HG03025 (cell line): Measurements from ENCODE around the gene NTNG1.
"Not testable (repeated sequence)": the region's sequence is repeated elsewhere in the genome, so short reads cannot be mapped to it uniquely, and the experiment has no call there.

Experiments
- ATAC-seq: cut with Tn5 transposase; IDR thresholded peaks from one replicate; pipeline ENCODE4 v1.9.1; 2021; ENCODE audit warnings: mild to moderate bottlenecking, moderate library complexity; ENCODE audit not compliant: unreplicated experiment, low FRiP score

The NTNG1 gene

GRCh38 chr1:107195476-107195875, 54.6 kb downstream of the NTNG1 start:
- no peak for ATAC-seq

DNA sequence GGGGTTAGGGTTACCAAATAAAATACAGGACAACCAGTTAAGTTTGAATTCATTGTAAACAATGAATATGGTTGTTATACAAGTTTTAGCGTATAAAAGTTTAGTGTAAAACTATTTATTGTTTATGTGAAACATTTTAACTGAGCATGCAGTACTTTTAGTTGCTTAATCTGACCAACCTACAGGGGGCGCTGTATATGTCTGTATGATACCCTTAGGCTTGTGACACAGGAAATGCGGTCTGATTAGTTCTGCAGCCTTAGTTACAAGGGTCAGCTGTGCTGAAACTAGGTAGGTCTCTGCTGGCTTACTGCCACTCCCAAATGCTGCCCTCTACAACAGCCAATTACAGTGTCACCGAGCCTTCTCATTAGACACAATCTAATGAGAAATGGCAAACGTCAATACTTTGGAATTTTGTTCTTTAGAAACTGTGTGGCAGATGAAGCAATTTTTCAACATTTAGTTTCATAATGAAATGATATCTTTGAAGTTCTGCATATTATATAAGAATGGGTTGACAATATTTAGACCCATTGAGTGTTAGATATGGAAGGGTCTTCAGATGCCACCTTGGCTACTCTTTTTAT, 56.2 kb downstream of the NTNG1 start:
- peak; percentile 74 for ATAC-seq

DNA sequence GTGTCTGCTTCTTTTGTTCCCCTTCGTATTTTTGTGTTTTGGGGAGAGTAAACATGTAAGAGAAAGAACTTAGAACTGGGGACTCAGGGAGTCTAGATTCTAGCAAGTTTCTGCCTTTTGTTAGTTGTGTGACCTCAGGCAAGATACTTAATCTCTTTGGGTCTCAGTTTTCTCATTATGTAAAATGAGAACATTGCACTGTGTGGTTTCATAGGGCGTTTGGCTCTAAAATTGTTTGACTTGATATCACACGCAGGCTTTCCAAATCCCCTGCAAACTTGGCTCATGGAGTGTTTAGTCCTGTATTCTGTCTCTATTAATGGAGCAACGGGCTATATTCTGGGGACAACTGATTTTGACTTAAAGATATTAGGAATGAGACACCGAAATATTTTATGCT, 57.7 kb downstream of the NTNG1 start:
- no peak for ATAC-seq

GRCh38 chr1:107200631-107201030, 59.8 kb downstream of the NTNG1 start:
- no peak for ATAC-seq

DNA sequence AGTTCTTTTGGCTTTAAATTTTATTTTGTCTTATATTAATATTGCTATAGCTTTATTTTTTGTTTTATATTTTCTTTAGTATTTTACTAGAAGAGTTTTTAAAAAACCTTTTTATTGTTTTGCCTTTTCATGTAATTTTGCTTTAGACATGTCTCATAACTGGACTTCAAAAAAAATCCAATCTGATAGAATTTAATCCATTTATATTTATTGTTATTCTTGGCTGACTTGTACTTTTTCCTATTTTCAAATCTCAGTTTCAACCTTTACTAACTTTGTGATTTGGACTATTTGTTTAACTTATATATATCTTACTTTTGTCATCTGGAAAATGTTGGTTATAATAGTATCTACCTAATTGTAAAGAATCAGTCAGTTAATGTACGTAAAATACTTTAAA, 61.2 kb downstream of the NTNG1 start:
- no peak for ATAC-seq

- ATAC-seq = no peak
These were observed 72.4 kb downstream of the NTNG1 start for GRCh38 chr1:107213225-107213624.

- ATAC-seq = no peak
These were observed 79.2 kb downstream of the NTNG1 start for GRCh38 chr1:107220036-107220435.

DNA sequence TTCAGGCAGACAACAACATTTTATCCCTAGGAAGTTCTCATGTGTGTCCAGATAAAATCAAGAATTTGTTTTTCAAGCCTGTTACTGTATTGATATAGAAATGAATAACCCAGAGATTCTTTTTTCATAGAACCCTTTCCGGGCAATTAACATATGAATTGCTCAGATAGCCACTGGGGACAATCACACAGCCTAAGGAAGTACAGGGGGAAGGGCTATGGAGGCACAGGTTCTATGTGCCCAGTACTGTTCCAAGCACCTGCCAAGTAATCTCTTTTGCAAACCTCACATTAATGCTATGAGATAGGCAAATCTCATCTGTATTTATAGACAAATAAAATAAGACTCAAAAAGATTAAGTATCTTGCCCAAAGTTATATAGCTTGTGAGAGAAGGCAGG, 84.9 kb downstream of the NTNG1 start:
- ATAC-seq = no peak

- ATAC-seq = no peak
These were observed 88.0 kb downstream of the NTNG1 start for GRCh38 chr1:107228704-107229371.

GRCh38 chr1:107229711-107230110, 88.9 kb downstream of the NTNG1 start:
- no peak for ATAC-seq

- ATAC-seq = no peak
These were observed 89.3 kb downstream of the NTNG1 start for GRCh38 chr1:107230121-107230520.

DNA sequence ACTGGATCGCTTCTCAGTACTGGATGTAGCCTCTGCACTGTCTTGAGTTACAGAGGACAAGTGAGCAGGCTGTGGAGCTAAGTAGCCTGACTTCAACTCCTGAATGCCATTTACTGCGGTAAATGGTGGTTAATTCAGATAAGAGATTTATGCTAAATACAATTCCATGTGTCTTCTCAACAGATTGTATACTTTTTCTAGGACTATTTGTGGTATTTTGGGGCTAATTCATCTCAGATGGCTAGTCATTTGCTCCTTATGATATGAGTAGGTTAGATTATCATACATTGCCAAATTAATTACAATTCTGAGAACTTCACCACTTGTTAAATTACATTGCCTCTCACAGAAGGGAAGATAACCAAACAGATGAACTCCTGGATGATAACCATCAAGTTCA, 90.5 kb downstream of the NTNG1 start:
- ATAC-seq = no peak

DNA sequence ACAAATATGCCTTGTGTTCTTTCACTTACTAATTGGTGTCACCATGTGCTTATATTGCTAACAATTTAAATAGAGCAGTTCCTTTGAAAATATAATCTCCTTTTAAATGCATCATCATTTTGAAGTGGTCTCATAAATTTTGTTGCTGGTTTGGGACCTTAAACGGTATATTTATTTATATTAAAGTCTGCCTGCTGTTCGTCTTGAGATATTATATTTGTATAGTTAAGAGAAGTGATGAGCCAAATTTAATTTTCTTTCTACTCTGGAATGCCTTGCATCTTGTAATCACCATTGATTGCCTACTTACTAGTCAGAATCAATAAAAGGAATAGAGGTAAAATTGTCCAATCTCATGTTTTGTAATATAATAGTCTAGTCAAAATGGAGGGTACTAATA, 91.6 kb downstream of the NTNG1 start:
- no peak for ATAC-seq

DNA sequence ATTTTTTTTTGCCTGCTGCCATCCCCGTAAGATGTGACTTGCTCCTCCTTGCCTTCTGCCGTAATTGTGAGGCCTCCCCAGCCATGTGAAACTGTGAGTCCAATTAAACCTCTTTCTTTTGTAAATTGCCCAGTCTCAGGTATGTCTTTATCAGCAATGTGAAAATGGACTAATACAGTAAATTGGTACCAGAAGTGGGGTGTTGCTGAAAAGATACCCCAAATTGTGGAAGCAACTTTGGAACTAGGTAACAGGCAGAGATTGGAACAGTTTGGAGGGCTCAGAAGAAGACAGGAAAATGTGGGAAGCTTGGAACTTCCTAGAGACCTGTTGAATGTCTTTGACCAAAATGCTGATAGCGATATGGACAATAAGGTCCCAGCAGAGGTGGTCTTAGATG, 95.9 kb downstream of the NTNG1 start:
- not testable (repeated sequence) for ATAC-seq

GRCh38 chr1:107243461-107243860, 102.6 kb downstream of the NTNG1 start:
- ATAC-seq = no peak

GRCh38 chr1:107244709-107245500, 104.1 kb downstream of the NTNG1 start:
- no peak for ATAC-seq

DNA sequence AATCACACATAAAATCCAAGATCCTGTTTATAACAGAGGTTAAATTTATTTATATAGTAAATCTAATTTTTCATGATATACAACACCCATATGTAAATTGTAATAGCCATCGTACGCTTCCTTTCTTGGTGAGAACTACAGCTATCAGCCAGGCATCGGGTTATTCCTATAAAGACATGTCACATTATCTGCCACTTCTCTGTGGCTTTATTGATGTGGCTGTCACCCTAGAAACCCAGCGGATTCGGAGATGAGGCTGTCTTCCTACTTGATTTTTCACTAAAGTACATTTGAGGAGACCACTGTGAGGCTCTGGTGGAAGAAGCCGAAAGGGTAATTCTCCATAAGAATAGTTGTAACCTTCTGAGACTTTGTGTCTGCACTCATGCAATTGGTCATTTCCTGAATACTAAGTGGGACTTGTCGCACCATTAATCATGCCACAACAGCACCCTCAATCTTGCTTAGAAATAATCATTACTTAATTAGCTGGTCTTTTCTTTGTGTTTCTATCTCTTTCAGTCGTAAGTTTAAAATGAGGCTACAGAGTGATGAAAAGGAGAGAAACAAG, 106.0 kb downstream of the NTNG1 start:
- ATAC-seq = no peak

DNA sequence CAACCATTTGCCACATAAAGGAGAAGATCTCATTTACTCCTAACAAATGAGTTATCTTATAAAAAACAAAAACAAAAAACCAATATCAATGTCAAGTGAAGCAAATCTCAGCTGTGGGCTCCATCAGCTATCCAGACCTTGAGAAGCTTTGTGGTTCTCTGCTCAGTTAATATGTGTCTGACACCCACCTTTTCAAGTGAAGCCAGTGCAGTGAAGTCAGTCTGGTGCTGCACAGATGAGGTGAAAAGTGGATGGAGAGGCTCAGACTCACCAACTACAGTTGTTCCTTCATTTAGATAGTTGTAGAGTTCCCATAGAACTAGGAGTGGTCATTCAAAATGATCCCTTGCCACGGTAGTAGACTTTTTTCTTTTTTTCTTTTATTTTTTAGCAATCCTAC, 106.8 kb downstream of the NTNG1 start:
- no peak for ATAC-seq

DNA sequence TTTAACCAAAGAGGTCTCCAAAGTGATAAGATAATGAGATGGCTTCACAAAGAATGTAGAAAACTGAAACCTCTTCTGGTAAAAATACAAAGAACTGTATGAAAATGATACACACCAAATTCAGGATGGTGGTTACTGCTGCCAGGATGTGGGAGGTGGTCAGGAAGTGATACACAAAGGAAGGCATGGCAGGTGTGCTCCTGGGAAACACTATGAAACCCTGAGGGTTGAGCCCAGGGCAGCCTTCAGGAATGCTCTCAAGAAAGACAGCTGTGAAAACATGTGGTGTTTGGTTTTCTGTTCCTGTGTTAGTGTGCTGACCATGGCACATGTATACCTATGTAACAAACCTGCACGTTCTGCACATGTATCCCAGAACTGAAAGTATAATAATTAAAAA, 109.3 kb downstream of the NTNG1 start:
- no peak for ATAC-seq

GRCh38 chr1:107251083-107251482, 110.2 kb downstream of the NTNG1 start:
- no peak for ATAC-seq

DNA sequence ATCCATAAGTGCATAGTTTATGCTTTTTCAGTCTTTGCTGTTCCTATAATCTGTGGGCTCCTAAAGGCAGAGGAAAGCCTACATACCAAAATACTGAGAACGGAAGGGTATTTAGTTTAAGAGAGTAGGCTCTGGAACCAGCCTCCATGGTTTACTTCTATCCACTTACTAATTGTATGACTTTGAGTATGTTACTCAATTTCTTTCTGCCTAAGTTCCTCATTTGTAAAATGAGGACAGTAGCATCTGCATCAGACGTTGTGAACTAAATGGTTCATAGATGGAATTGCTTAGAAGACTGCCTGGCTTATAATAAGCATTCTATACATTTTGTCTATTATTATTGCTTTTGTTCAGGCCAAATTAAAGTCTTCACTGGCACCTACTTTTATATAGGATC, 111.0 kb downstream of the NTNG1 start:
- ATAC-seq = no peak
